GM19468 (cell line): Measurements from ENCODE around the gene GAS2.

ENCODE experiments used
- ATAC-seq: cut with Tn5 transposase; IDR thresholded peaks from one replicate; pipeline ENCODE4 v1.9.1; 2021; ENCODE audit warnings: mild to moderate bottlenecking, moderate library complexity, moderate number of reproducible peaks; ENCODE audit not compliant: unreplicated experiment; ENCODE audit errors: extremely low read depth

The GAS2 gene

GRCh38 chr11:22780952-22781593 lies 114.7 kb downstream of the GAS2 start:
- ATAC-seq: peak; percentile 77

GRCh38 chr11:22785251-22785650 lies 118.8 kb downstream of the GAS2 start:
- no peak for ATAC-seq

GRCh38 chr11:22786475-22786874 lies 120.1 kb downstream of the GAS2 start:
- peak; percentile 90 for ATAC-seq

- no peak for ATAC-seq
Measured at GRCh38 chr11:22787055-22787454, 120.6 kb downstream of the GAS2 start.

GRCh38 chr11:22787551-22788162 lies 121.2 kb downstream of the GAS2 start:
- no peak for ATAC-seq

GRCh38 chr11:22792497-22792896 lies 126.1 kb downstream of the GAS2 start:
- no peak for ATAC-seq

- ATAC-seq: no peak
Measured at GRCh38 chr11:22795914-22796313, 129.5 kb downstream of the GAS2 start.

- ATAC-seq: no peak
Measured at GRCh38 chr11:22797047-22797446, 130.6 kb downstream of the GAS2 start.

GRCh38 chr11:22798901-22799300 lies 132.5 kb downstream of the GAS2 start:
- no peak for ATAC-seq

GRCh38 chr11:22800482-22800881 lies 134.1 kb downstream of the GAS2 start:
- ATAC-seq: no peak

- ATAC-seq: no peak
Measured at GRCh38 chr11:22802861-22803260, 136.4 kb downstream of the GAS2 start.

GRCh38 chr11:22807391-22807790 lies 141.0 kb downstream of the GAS2 start:
- ATAC-seq: no peak

- peak; percentile 85 for ATAC-seq
Measured at GRCh38 chr11:22807855-22808570, 141.6 kb downstream of the GAS2 start.

GRCh38 chr11:22808571-22809197 lies 142.3 kb downstream of the GAS2 start:
- ATAC-seq: no peak

- ATAC-seq: no peak
Measured at GRCh38 chr11:22809893-22810292, 143.5 kb downstream of the GAS2 start.

GRCh38 chr11:22822203-22822602 lies 155.8 kb downstream of the GAS2 start:
- no peak for ATAC-seq

GRCh38 chr11:22828373-22828772 lies 162.0 kb downstream of the GAS2 start:
- ATAC-seq: no peak

- peak; percentile 88 for ATAC-seq
Measured at GRCh38 chr11:22829231-22830081, 163.0 kb downstream of the GAS2 start, which contains the start of gene SVIP. Gene SVIP (minus strand): TSS chr11:22829801. CDS start chr11:22829748, 53 bp downstream.

- no peak for ATAC-seq
Measured at GRCh38 chr11:22830082-22830414, 163.6 kb downstream of the GAS2 start.
